Islet of Langerhans (tissue), 1 donor: ENCODE measurements around the gene P2RY4.
"Not testable (repeated sequence)": the region's sequence is repeated elsewhere in the genome, so short reads cannot be mapped to it uniquely, and the experiment has no call there.

Experiments used
- FAIRE-seq: peaks from one replicate; lab custom pipeline; 2011; peaks lifted over from hg19 to GRCh38; lab: Jason Lieb, UNC

The P2RY4 gene

DNA sequence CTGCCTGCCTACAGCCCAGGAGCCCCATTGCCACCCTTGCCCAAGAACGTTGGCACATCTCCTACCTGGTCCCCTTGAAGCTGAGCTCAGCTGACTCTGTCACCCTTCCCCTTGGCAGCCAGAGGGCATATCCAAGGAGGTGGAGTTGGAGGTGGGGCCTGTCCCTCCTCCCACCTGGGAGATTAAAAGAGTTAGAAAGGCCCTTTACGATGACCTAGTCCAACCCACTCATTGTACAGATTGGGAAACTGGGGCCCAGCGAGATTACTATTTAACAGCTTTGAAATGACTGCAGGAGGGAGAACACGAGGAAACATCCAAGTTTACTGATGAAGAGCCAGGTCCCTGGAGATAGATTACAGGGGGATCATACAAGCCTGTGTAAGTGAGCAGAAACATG, at the start of gene P2RY4:
P2RY4 (minus strand) TSS at position 101 of the 400 bp plus-strand sequence. CDS start 580 bp downstream, outside the sequence.
- no peak for FAIRE-seq

DNA sequence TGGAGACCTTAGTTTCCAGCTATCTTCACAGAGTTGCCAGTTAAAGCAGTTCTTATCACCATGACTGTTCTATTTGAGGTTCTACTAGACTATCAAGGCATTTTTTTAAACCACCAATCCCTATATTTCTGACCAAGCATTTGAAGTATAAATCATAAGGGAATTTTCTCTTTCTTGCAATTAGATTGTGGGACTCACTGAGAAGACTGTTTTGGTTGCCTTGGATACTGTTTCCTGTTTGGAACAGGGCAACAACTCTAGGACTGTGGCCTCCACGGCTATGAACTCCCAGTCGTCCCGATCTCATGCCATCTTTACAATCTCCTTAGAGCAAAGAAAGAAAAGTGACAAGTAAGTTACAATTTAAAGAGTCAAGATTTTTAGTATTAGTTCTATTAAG, 41.7 kb upstream of the P2RY4 start:
- FAIRE-seq: no peak

DNA sequence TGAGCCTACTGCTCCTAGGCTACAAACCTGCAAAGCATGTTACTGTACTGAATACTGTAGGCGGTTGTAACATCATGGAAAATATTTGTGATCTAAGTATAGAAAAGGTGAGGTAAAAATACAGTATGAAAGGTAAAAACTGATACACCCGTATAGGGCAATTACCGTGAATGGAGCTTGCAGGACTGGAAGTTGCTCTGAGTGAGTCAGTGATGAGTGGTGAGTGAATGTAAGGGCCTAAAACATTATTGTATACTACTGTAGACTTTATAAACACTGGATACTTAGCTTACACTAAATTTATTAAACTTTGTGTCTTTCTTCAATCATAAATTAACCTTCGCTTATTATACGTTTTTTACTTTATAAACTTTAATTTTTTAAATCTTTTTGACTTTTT, 33.6 kb upstream of the P2RY4 start:
- FAIRE-seq: no peak

DNA sequence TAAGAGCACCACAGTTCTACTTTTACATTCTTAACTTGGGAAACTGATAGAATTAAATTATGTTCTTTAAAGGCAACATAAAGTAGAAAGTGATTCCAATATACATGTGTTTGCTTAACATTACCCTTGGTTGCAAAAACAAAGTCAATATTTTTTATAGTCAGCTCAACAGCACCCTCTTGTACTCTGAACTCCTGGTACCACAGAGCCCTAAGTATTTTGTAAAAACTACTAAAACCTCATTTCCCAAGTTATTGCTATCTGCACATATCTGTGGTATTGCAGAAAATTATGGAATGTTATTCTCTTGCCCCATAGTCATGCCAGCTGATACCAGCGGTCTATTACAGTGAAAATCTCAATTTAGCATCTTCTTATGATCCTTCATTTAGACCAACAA, 32.8 kb upstream of the P2RY4 start:
- no peak for FAIRE-seq

DNA sequence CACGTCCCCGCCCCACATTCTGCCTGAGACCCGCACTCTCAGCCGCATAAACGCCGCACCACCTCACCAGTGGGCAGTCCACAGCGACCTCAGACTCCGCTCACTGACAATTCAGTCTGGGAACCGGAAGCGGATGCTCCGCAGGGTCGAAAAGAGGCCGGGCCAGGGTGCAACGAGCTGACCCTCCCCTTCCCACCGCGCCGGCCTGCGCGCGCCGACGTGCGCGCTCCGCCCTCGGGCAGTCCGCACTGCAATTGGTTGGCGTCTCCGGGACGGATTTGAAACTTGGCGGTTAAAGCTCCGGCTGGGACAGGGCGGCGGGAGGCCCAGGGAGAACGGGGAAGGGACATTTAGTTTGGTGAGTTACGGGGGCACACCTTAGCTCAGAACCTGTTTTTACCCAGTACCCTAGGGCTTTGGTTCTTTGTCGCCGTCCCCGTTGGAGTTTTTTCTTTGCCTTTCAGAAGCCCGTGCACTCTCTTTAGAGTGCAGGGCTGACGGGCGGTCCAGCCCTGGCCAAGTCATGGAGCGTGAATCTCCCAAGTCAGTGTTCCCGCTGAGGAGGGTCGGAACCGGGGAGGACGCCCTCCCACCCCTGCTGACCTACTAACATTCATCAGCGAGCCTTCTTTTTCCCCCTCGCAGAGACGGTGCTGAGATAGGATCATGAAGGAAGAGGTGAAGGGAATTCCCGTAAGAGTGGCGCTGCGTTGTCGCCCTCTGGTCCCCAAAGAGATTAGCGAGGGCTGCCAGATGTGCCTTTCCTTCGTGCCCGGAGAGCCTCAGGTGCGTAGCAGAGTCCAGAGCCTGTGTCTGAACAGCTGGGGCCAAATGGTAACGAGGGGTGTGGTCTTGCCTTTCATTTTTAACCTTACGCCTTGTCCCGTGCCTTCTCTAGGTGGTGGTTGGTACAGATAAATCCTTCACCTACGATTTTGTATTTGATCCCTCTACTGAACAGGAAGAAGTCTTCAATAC, 30.1 kb upstream of the P2RY4 start, which contains the start of the genes KIF4A and PDZD11:
KIF4A (plus strand) TSS at position 312 of the 978 bp plus-strand sequence; CDS start at position 667, 355 bp downstream.
PDZD11 (minus strand) TSS at position 135 of the 978 bp plus-strand sequence. CDS start 586 bp downstream, outside the sequence.
- FAIRE-seq: no peak

DNA sequence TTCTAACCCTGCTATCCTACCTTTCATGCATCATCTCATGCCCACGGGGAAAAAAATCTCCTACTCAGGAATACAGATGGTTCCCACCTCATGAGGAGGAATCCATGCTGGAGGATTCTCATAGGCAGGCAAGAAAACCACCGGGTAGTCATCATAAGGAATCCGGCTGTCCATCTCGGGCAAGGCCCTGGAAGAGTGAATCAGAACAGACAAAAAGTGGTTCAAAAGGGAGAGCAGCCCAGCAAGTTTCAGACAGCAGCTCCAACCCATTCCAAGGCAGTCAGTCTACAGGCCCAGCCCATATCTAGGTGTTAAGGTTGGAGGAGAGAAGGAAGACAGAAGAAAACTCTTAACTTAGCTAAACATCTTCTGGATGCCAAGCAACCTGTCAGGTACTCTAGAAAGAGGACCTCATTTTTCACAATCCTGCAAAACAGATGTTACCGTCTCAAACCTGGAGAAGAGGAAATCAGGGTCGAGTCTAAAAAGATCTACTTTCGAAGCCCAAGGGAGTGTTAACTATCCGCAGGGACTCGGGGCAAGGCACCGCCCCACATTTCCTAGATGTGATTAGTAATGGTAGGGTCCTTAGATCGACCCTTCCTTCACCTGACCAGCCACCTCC, 29.3 kb upstream of the P2RY4 start:
- no peak for FAIRE-seq

DNA sequence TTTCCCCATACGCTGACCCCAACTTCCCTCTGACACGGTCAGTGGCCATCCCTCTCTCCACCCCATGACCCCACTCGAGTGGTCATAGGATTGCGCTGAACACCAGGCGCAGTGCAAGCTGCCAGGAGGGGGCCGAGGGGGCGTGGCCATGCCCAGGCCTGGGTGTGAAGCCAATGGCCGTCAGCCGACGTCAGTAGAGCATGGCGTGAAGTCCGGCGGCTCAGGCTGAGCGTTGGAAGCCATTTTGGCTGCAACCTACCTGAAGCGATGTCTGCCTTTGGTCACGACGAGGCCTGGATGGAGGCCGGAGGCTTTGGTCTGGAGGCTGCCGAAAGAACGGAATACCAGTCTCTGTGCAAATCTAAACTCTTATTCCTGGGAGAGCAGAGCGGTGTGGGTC, 21.9 kb upstream of the P2RY4 start, which contains the start of gene RAB41:
RAB41 (plus strand) TSS at position 222 of the 400 bp plus-strand sequence; CDS start at position 268, 46 bp downstream.
- FAIRE-seq: no peak

DNA sequence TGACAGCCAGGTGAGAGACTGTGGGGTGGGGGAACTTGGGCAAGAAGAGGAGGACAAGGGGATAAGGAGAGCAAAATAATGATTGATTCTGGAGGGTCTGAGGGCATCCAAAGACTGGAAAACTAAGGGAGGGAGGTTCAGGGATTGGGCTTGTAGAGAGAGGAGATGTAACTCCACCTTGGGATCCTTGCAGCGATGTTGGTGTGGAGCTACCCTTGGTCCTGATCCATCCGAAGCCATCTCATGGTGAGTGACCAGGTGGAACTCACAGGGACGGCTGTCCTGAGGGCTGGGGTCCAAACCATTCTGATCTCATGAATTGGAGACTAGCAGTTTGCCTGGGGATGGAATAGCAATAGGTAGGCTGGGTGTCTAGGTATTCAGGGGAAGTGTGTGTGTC, 20.6 kb upstream of the P2RY4 start:
- FAIRE-seq: no peak

DNA sequence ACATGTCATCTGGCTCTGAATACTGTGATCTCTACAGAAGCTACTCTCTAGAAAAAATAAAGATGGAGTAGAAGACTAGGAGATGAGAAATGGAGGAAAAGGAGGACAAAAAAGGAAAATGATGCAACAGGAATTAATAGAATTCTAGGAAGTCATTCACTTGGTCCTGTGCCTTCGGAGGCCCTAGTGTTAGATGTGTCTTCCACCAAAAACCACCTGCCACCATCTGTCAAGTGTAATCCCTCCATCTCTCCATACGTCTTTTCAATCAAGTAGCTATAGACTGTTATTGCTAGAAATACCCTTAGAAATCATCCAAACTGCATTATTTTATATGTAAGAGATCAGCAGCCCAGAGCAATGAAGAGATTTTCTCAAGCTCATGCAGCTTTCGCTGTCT, 19.1 kb upstream of the P2RY4 start:
- no peak for FAIRE-seq

DNA sequence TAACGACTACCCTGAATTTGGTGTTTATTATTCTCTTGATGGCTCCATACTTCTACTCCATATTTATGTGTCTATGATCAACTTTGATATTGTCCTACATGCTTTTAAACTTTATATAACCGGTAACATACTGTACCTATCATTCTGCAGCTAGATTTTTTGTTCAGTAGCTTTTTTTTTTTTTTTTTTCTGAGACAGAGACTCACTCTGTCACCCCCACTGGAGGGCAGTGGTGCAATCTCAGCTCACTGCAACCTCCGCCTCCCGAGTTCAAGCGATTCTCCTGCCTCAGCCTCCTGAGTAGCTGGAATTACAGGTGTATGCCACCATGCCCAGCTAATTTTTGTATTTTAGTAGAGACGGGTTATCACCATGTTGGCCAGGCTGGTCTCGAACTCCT, 14.0 kb upstream of the P2RY4 start:
- FAIRE-seq: not testable (repeated sequence)

DNA sequence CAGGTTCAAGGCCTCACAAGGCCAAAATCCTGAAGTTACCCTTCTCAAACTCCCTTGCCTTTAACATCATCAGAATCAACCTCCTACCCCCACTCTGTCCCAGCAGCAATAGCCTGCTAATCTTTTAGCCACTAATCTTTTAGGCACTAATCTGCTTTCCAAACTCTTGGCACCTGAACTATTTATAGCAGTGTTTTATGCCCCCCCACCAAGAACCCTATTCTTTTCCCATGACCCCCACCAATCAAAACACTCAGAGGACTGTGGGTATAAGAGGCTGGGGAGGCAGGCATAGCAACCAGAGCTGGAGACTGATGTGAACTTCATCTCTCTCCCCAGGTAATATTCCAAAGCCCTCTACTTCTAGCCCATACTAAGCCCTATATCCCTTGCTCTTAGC, 8.0 kb upstream of the P2RY4 start, which contains the start of gene ARR3:
ARR3 (plus strand) TSS at position 301 of the 400 bp plus-strand sequence. CDS start 1,052 bp downstream, outside the sequence.
- FAIRE-seq: no peak

DNA sequence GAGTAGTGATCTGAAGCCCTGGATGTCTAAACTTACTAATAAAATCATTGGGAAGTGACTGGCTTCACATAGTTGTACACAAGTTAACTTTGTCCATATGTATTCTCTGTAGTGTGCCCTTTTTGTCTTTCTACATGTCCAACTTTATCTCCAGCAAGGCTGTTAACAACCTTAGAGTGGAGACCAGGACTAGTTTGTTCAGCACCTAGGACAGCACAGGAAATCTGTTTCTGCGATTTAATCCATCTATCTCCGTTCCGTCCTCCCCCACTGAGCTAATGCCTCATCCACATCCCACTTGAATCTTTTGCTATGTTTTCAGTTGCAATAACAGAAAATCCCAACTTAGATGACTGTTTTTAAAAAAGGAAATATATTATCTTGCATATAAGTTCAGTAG, 4.8 kb upstream of the P2RY4 start:
- FAIRE-seq: no peak

DNA sequence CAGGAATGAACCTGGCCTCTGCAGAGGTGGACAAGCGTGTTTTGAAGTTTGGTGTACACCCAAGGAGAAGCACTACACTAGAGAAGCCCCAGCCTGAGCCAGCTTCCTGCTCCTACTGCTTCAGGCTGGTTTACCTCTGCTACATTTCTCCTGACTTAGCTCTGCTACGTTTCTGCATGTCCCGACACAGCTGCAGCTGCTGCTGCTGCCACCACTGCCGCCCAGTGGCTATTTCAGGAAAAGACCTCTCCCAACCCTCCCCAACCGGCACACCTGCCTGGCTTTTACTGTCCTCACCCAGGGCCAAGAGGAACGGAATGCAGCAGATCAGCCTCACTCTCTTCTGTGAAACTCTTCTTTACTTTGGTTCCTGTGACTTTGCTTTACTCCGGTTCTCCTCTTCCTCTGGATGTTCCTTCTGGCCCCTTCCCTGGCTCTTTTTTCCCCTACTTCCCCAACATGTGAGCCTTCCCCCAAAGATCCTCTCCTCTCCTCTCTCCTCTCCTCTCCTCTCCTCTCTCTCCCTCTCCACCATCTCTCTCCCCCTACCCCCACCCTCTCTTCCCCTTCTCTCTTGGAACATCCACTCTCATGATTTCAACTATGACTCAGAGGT, 3.1 kb upstream of the P2RY4 start:
- no peak for FAIRE-seq

DNA sequence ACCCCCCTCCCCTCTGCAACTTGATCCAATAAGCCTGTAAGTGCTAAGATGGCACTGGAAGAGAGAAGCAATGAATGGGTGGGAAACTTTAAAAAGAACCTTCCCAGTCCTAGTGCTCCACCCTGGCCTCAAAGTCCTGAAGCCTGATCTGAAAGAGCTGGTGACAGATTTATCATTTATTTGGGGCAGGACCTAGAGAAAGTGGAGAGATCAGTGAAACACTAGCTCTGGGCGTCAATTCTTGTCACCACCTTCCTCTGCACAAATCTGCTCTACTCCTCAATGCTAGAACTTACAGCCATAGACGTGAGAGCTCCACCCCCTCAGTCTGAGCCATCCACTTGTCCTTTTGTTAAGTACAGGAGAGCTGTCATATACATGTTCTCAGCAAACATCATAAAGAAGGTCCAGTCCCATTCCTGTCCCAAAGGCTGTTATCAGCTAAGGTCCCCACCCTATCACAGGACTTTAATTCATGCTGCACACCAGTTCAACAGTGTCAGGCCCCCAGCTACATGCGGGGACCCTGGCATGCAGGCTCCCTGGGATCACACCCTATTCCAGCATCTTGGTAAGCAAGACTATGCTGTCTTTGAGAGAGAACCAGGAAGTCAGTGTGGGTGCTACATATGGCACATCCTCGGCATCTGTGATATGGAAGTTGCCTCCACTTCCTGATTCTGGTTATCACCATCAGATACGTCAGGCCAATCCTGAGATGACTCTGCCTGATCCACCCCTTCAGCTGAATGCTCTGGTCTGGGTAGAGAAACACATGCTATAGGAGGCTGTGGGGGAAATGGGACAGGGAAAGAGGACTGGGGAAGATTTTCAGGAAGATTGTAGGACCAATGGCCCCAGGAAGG, 2.3 kb downstream of the P2RY4 start:
- FAIRE-seq: no peak

DNA sequence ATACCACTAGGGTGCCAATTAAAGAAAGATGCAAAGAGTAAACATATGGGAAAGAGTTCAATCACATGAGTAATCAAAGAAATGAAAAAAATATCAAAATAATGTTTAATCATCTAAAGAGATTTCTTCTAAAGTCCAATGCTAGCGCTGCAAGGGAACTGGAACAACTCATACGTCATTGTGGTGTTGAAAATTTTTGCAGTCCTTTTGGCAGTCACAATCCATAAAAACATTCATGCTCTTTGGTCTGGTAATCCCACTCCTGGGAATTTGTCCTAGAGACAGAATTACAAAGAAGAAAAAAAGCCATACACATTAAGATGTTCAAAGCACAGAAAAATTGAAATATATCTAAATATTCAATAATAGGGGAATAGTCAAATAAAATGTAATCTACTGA, 4.6 kb downstream of the P2RY4 start:
- no peak for FAIRE-seq

DNA sequence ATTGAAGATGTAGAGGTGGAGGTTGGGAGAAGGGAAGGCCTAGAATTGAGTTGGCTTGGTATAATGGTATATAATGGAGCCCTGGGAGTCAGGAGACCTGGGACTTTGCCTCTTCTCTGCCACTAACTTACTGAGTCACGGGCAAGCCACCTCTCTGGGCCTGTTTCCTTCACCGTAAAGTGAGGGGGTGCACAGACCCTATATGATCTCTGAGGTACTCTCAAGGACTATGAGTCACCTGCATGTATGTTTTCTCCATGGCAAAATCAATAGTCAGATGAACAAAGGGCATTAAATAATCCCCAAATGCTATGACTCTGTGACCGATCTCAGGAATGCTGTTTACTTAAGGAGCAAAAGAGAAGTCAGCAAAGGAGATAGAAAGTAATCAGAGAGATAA, 5.1 kb downstream of the P2RY4 start:
- FAIRE-seq: no peak

DNA sequence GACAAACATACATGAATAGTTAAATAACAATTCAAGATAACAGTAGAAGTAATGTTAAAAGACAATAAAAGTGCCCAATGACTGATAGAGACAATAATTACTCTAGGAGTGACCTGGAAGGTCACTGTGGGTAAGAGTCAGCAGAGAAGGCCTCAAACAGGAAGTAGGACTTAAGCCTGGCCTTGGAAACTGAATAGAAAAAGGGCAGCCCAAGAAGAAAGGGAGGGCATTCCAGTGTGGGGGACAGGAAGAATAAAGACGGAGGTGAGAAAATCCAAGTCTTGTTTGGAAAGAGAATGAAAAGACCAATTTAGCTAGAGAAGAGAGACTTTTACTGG, 6.0 kb downstream of the P2RY4 start:
- FAIRE-seq: no peak

DNA sequence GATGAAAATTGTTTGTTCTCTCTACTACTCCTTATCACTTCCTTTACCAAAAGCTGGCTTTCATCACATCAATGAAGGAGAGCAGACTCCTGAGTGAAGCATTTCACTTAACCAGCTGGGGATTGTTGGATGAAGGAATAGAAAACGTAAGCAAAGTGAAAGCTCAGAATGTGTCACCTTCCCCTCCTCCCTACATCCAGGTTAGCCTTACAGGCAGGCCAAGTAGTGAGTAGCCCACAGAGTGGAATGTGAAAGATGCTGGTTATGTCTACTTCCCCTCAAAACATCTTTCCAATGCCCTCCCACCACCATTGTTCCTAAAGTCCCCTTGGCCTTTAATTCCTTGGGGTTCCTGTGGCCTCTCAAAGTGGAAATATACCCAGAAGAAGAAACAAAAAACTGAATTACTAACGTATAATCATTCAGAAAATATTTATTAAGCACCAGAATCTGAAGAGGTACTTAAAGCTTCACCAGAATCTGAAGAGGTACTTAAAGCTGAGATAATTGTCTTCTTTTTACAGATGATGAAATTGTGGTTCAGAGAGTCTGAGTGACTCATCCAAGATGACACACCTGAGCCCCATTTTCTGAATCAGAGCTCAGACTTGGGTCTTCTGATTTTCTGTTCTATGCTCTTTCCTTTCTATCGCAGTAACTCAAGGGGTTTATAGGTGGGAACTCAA, 6.5 kb downstream of the P2RY4 start:
- FAIRE-seq: no peak

DNA sequence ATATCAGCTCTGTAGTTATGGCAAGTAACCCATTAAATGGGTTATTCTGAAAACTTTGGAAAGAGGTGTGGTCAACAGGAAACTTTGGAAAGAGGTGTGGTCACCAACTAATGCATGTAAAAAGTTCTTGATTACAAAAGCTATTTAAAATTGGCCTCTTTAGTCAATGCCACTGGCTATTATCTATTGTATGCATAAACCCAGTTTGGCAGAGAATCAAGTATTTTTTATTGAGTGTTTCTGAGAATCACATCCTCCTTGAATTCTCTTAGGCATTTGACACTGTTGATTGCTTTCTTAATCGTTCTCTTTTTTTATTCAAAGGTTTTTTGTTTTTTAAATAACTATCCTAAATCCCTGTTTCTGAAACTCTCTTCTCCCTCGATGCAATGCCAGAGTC, 7.5 kb downstream of the P2RY4 start:
- no peak for FAIRE-seq

DNA sequence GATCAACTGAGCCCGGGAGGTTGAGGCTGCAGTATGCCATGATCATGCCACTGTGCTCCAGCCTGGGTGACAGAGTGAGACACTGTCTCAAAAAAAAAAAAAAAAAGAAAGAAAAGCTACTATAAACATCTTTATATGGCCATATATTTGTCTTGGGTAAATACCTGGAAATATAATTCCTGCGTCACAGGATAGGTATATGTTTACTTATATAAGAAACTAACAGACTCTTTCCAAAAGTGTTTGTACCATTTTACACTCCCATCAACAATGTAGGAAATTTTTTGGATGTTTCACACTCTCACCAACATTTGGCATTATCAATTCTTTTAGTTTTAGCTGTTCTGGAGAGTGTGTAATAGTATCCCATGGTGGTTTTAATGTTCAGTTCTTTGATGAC, 12.8 kb downstream of the P2RY4 start:
- FAIRE-seq: no peak

DNA sequence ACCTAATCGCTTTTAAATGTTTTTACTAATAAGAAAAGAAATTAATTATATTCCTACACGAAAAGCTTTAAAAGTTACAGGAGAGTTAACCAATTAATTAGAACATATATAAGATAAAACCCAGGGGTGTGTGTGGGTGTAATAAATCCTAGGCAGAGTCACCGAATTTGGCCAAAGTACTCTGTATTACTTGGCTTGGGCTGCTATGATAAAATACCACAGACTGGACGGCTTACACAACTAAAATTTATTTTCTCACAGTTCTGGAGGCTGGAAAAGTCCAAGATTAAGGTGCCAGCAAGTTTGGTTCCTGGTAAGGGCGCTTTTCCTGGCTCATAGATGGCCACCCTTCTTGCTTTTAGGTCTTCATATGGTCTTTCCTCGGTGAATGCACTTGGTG, 15.1 kb downstream of the P2RY4 start:
- peak; percentile 85 for FAIRE-seq
